GM12878 (cell line): ENCODE results near the gene TRABD2B. TPM values are rescaled to one million over a fixed set of nuclear protein-coding genes. Genes with fewer than 3 reads are reported as not detected.

Source experiments
- ATAC-seq: fragments of 200-7000 bp; cut with Tn5 transposase; 3 replicates; pipeline ENCODE4 v1.9.1; 2020; ENCODE audit warnings: mild to moderate bottlenecking, moderate library complexity
- BruUV-seq: library from RNA; stranded (reverse); fragments of 400-500 nt; replicated peaks from 2 replicates; lab custom pipeline; 2021; lab: Mats Ljungman, UMichigan
- CTCF ChIA-PET: fragments of 300-600 bp; sonication (Branson Sonifier 250); formaldehyde crosslinking; extraction: SDS; loops from one replicate; lab custom pipeline; 2021; ENCODE audit warnings: inconsistent platforms; lab: Yijun Ruan, JAX
- POLR2A ChIA-PET: fragments of 350-600 bp; formaldehyde crosslinking; extraction: SDS; loops from one replicate; lab custom pipeline; 2021; ENCODE audit warnings: inconsistent platforms; lab: Charles Lee
- RAD21 ChIA-PET: fragments of 300-600 bp; sonication (Branson Sonifier 250); formaldehyde crosslinking; loops from one replicate; lab custom pipeline; 2023; ENCODE audit warnings: antibody characterized with exemption; ENCODE audit not compliant: unreplicated experiment; lab: Charles Lee
- SMC1A ChIA-PET: fragments of 300-600 bp; sonication (Branson Sonifier 250); formaldehyde crosslinking; loops from one replicate; lab custom pipeline; 2023; ENCODE audit not compliant: unreplicated experiment, uncharacterized antibody; lab: Charles Lee
- DNase-seq: peaks from one replicate; pipeline ENCODE4 v3.0.0-alpha.2; 2011; ENCODE audit warnings: low read depth, low spot score
- FAIRE-seq: peaks from 3 replicates; lab custom pipeline; 2011; peaks lifted over from hg19 to GRCh38; lab: Jason Lieb, UNC
- H2AFZ ChIP-seq: 2 replicates; pipeline ENCODE4 v1.6.0; 2011; ENCODE audit warnings: low read depth, low read length, control low read depth; ENCODE audit not compliant: control insufficient read depth
- H3K27ac ChIP-seq: 2 replicates; pipeline ENCODE4 v1.5.1; 2011; ENCODE audit warnings: control low read depth; ENCODE audit not compliant: control insufficient read depth, insufficient read depth
- H3K27me3 ChIP-seq, 2 experiments: replicated peaks in 1 of 2; 2 replicates each; pipeline versions ENCODE4 v1.6.0 to v1.6.1; 2011; ENCODE audit warnings: low read length in 1 of 2; ENCODE audit not compliant: control insufficient read depth in 2 of 2, insufficient read depth in 2 of 2
- H3K36me3 ChIP-seq, 2 experiments: 2 replicates each; pipeline ENCODE4 v1.5.1; 2011; ENCODE audit warnings: low read length in 1 of 2; ENCODE audit not compliant: control insufficient read depth in 2 of 2, insufficient read depth in 2 of 2
- H3K4me1 ChIP-seq: 2 replicates; pipeline ENCODE4 v1.6.1; 2011; ENCODE audit warnings: mild to moderate bottlenecking, low read length, moderate library complexity, mixed read lengths; ENCODE audit not compliant: control insufficient read depth, insufficient read depth
- H3K4me2 ChIP-seq: 2 replicates; pipeline ENCODE4 v1.6.0; 2011; ENCODE audit warnings: control low read depth; ENCODE audit not compliant: control insufficient read depth, insufficient read depth
- H3K4me3 ChIP-seq: fragments of 200-600 bp; sonication (generic); 2 replicates; pipeline ENCODE4 v1.5.1; 2016
- H3K79me2 ChIP-seq: 2 replicates; pipeline ENCODE4 v1.6.0; 2011; ENCODE audit warnings: low read length; ENCODE audit not compliant: control insufficient read depth, insufficient read depth
- H3K9ac ChIP-seq: 2 replicates; pipeline ENCODE4 v1.8.0; 2011; ENCODE audit warnings: low read length, control low read depth, mixed read lengths; ENCODE audit not compliant: control insufficient read depth, insufficient read depth
- H3K9me3 ChIP-seq: replicated peaks from 3 replicates; pipeline ENCODE4 v1.5.1; 2011; ENCODE audit warnings: mild to moderate bottlenecking, low read length; ENCODE audit not compliant: control insufficient read depth, insufficient read depth
- H4K20me1 ChIP-seq: 2 replicates; pipeline ENCODE4 v1.6.0; 2011; ENCODE audit not compliant: control insufficient read depth, insufficient read depth
- ATF3 ChIP-seq: IDR thresholded peaks from 2 replicates; pipeline ENCODE4 v1.6.1; 2011; ENCODE audit warnings: low read depth, mild to moderate bottlenecking, low read length, moderate library complexity, borderline replicate concordance; ENCODE audit errors: extremely low read depth
- CHD2 ChIP-seq: IDR thresholded peaks from 2 replicates; pipeline ENCODE4 v1.6.1; 2011; ENCODE audit warnings: low read depth, low read length, improper control_type of control experiment, borderline replicate concordance
- FOXM1 ChIP-seq: IDR thresholded peaks from 2 replicates; pipeline ENCODE4 v1.6.1; 2012; ENCODE audit warnings: low read depth, mild to moderate bottlenecking, inconsistent platforms, low read length, moderate library complexity
- IRF5 ChIP-seq: fragments of 450-650 bp; IDR thresholded peaks from 2 replicates; pipeline ENCODE4 v1.6.1; 2017; ENCODE audit warnings: borderline replicate concordance
- KDM1A ChIP-seq: fragments of 200-600 bp; sonication (generic); IDR thresholded peaks from 2 replicates; pipeline ENCODE4 v1.6.1; 2016; ENCODE audit warnings: borderline replicate concordance
- KLF5 ChIP-seq: fragments of 450-650 bp; IDR thresholded peaks from 2 replicates; pipeline ENCODE4 v1.6.1; 2014; ENCODE audit warnings: mild to moderate bottlenecking; ENCODE audit not compliant: partially characterized antibody
- NFXL1 ChIP-seq: fragments of 450-650 bp; IDR thresholded peaks from 2 replicates; pipeline ENCODE4 v1.6.1; 2017; ENCODE audit warnings: antibody characterized with exemption, mild to moderate bottlenecking, borderline replicate concordance
- PAX5 ChIP-seq: IDR thresholded peaks from 2 replicates; pipeline ENCODE4 v1.6.1; 2011; ENCODE audit warnings: low read depth, low read length, borderline replicate concordance
- RFX5 ChIP-seq: IDR thresholded peaks from 2 replicates; pipeline ENCODE4 v1.6.1; 2011; ENCODE audit warnings: low read depth, low read length, improper control_type of control experiment
- SMARCA5 ChIP-seq: fragments of 450-650 bp; IDR thresholded peaks from 2 replicates; pipeline ENCODE4 v1.6.1; 2017; ENCODE audit warnings: mild to moderate bottlenecking
- SMC3 ChIP-seq: IDR thresholded peaks from 2 replicates; pipeline ENCODE4 v1.6.1; 2011; ENCODE audit warnings: low read length, improper control_type of control experiment, borderline replicate concordance
- ZNF274 ChIP-seq: IDR thresholded peaks from one replicate; pipeline ENCODE4 v1.8.0; 2011; ENCODE audit not compliant: insufficient read length, insufficient read depth
- WGBS: methylation state at CpG from one replicate; pipeline ENCODE4 v1.1.6; 2016; ENCODE audit warnings: low lambda C conversion rate; ENCODE audit not compliant: insufficient replicate concordance, insufficient coverage; ENCODE audit errors: missing lambda C conversion rate; 5-methylcytosine and 5-hydroxymethylcytosine counted together
- in situ Hi-C: fragments of 300-500 bp; cut with MboI; formaldehyde crosslinking; loops from 9 replicates; pipeline ENCODE4 v1.14.3; 2018; ENCODE audit warnings: mixed read lengths
- intact Hi-C: fragments of 100-400 bp; cut with micrococcal nuclease; formaldehyde crosslinking; loops from one replicate; pipeline ENCODE4 v1.14.2; 2022; ENCODE audit not compliant: unreplicated experiment
- polyA plus RNA-seq, 11 experiments: library from polyadenylated mRNA; depleted of rRNA in 4 of 11; unstranded in 6 of 11; stranded (reverse) in 5 of 11; fragments of >200 nt; fragmentation: Nextera tagmentation in 4 of 11; fragmentation: Illumina TruSeq in 1 of 11; extraction: Ambion mirVana in 4 of 11; extraction: Trizol in 1 of 11; gene quantifications; 1 replicate in 1 of 11; 2 replicates in 10 of 11; pipeline versions ENCODE4 v1.2.1 to v1.2.3, GENCODE V29; 2011 to 2016; ENCODE audit warnings: inconsistent platforms in 2 of 11, missing spikeins in 2 of 11, low read depth in 1 of 11
- total RNA-seq, 4 experiments: library from RNA; depleted of rRNA in 3 of 4; stranded (reverse); fragments of >200 nt in 3 of 4; fragmentation: Illumina TruSeq in 1 of 4; extraction: Trizol in 1 of 4; gene quantifications; 2 replicates each; pipeline versions ENCODE4 v1.2.1 to v1.2.3, GENCODE V29; 2013 to 2021

TRABD2B gene
- total and polyA plus RNA-seq, 10 of the 15 experiments (the other 5 are each of a cell fraction or from before 2014, with no cell fraction given), result not detected

- no peak overlapping the region for H3K27ac ChIP-seq
- H3K79me2 ChIP-seq, result no peaks in the 10 kb centered on the region
- WGBS, result 46% methylated on average over 8 of the region's 8 CpGs
- no peak overlapping the region for H3K4me2 ChIP-seq
- H3K9me3 ChIP-seq, result no peaks in the 10 kb centered on the region
- no TSS peak for BruUV-seq
- in situ Hi-C loops (no loop called here), intact Hi-C loops (no loop called here)
- H3K36me3 ChIP-seq, result no peaks in the 10 kb centered on the region
- H3K4me1 ChIP-seq, result no peaks in the 10 kb centered on the region
- ATAC-seq (no peak), FAIRE-seq (no peak), DNase-seq (no peak)
- POLR2A ChIA-PET, result no interaction called here
- CTCF ChIA-PET, result no interaction called here
- RAD21 ChIA-PET, result no interaction called here
- SMC1A ChIA-PET, result interaction anchor here (1.0 kb wide), 1 partner anchor 290 kb away, joined by 3 read pairs; no protein-coding TSS in a partner anchor
- no peak overlapping the region for H3K9ac ChIP-seq
- H4K20me1 ChIP-seq, result no peaks in the 10 kb centered on the region; the same call in 1 of the 2 replicates
- no peaks in the 10 kb centered on the region for H3K27me3 ChIP-seq
- H3K4me3 ChIP-seq, result no peak overlapping the region
- no peak for TF ChIP-seq KDM1A
- no peak for TF ChIP-seq ZNF274
- TF ChIP-seq PAX5, result no peak
- H2AFZ ChIP-seq, result no peak overlapping the region
Observed at GRCh38 chr1:47870946-47871676, 126.1 kb downstream of the TRABD2B start.

GRCh38 chr1:47870480-47870879, 126.7 kb downstream of the TRABD2B start:
- CTCF ChIA-PET, result no interaction called here

More at GRCh38 chr1:47870480-47870879, 126.7 kb downstream of the TRABD2B start:
- no peak overlapping the region for H3K27ac ChIP-seq
- WGBS, result 55% methylated on average over 4 of the region's 4 CpGs
- H3K4me1 ChIP-seq, result no peaks in the 10 kb centered on the region
- TF ChIP-seq ATF3 (no peak), CHD2 (no peak), KLF5 (no peak), SMC3 (no peak), RFX5 (no peak), SMARCA5 (no peak), IRF5 (no peak), FOXM1 (no peak), NFXL1 (no peak)
- in situ Hi-C loops (no loop called here), intact Hi-C loops (no loop called here)
- RAD21 ChIA-PET, result no interaction called here
- no TSS peak for BruUV-seq
- H3K79me2 ChIP-seq, result no peaks in the 10 kb centered on the region
- SMC1A ChIA-PET, result interaction anchor here (1.0 kb wide), 1 partner anchor 290 kb away, joined by 3 read pairs; no protein-coding TSS in a partner anchor
- POLR2A ChIA-PET, result no interaction called here
- no peak for DNase-seq
- no peaks in the 10 kb centered on the region; the same call in 1 of the 2 replicates for H4K20me1 ChIP-seq
- no peaks in the 10 kb centered on the region for H3K36me3 ChIP-seq
- FAIRE-seq, result no peak
- H3K9ac ChIP-seq, result no peak overlapping the region
- no peak overlapping the region for H2AFZ ChIP-seq
- H3K9me3 ChIP-seq, result no peaks in the 10 kb centered on the region
- H3K4me3 ChIP-seq, result no peak overlapping the region
- ATAC-seq, result no peak
- H3K27me3 ChIP-seq, result no peaks in the 10 kb centered on the region
- H3K4me2 ChIP-seq, result no peak overlapping the region
